Endothelial cell of umbilical vein (primary cell): ENCODE results near the gene MGAT4A. TPM values are rescaled to one million over a fixed set of nuclear protein-coding genes. Genes with fewer than 3 reads are reported as not detected.

Experiments used
- BruUV-seq: library from RNA; stranded (reverse); fragments of 400-500 nt; replicated peaks from 2 replicates; lab custom pipeline; 2021; lab: Mats Ljungman, UMichigan
- CTCF ChIA-PET: fragments of 300-600, 350-600 bp; sonication (Branson Sonifier 250); formaldehyde crosslinking; loops from one replicate; lab custom pipeline; 2021; ENCODE audit warnings: antibody characterized with exemption, inconsistent platforms; lab: Charles Lee
- POLR2A ChIA-PET: fragments of 300-600, 350-600 bp; sonication (Branson Sonifier 250); formaldehyde crosslinking; loops from one replicate; lab custom pipeline; 2021; ENCODE audit warnings: antibody characterized with exemption, inconsistent platforms; lab: Charles Lee
- DNase-seq: peaks from one replicate; pipeline ENCODE4 v3.0.0-alpha.2; 2011; ENCODE audit warnings: low read depth, low spot score
- FAIRE-seq: peaks from 2 replicates; lab custom pipeline; 2011; peaks lifted over from hg19 to GRCh38; lab: Jason Lieb, UNC
- H2AFZ ChIP-seq: 2 replicates; pipeline ENCODE4 v1.6.0; 2012; ENCODE audit warnings: low read depth, low read length, control low read depth, inconsistent platforms
- H3K27ac ChIP-seq: 2 replicates; pipeline ENCODE4 v1.5.1; 2011; ENCODE audit warnings: low read depth, mild to moderate bottlenecking, control low read depth, low read length, moderate library complexity; ENCODE audit not compliant: insufficient read depth
- H3K27me3 ChIP-seq, 2 experiments: 2 replicates each; pipeline versions ENCODE4 v1.6.0 to v1.6.1; 2011; ENCODE audit warnings: low read length in 2 of 2, mixed read lengths in 1 of 2; ENCODE audit not compliant: control insufficient read depth in 2 of 2, insufficient read depth in 2 of 2
- H3K36me3 ChIP-seq, 2 experiments: 2 replicates in 1 of 2; 3 replicates in 1 of 2; pipeline ENCODE4 v1.5.1; 2011; ENCODE audit warnings: low read length in 2 of 2, mild to moderate bottlenecking in 1 of 2, moderate library complexity in 1 of 2; ENCODE audit not compliant: control insufficient read depth in 2 of 2, insufficient read depth in 2 of 2; ENCODE audit errors: extremely low read depth in 1 of 2
- H3K4me1 ChIP-seq: 3 replicates; pipeline ENCODE4 v1.5.1; 2011; ENCODE audit warnings: mild to moderate bottlenecking, low read length; ENCODE audit not compliant: control insufficient read depth, insufficient read depth; ENCODE audit errors: extremely low read depth
- H3K4me2 ChIP-seq: 2 replicates; pipeline ENCODE4 v1.6.1; 2011; ENCODE audit warnings: low read length, control low read depth, mixed read lengths; ENCODE audit not compliant: insufficient read depth
- H3K4me3 ChIP-seq, 3 experiments: fragments of 200-600 bp in 1 of 3; sonication (generic), shearing (Covaris generic) in 1 of 3; replicated peaks in 1 of 3; 2 replicates each; pipeline ENCODE4 v1.5.1; 2011 to 2016; ENCODE audit warnings: control low read depth in 3 of 3, low read length in 3 of 3, mild to moderate bottlenecking in 2 of 3, inconsistent platforms in 1 of 3, low read depth in 1 of 3, moderate library complexity in 1 of 3; ENCODE audit not compliant: insufficient read depth in 1 of 3
- H3K79me2 ChIP-seq: 2 replicates; pipeline ENCODE4 v1.6.0; 2012; ENCODE audit warnings: low read length, inconsistent platforms; ENCODE audit not compliant: control insufficient read depth, insufficient read depth
- H3K9ac ChIP-seq: replicated peaks from 2 replicates; pipeline ENCODE3; 2011; ENCODE audit warnings: low read length, control low read depth; ENCODE audit not compliant: insufficient read depth; ENCODE audit errors: extremely low read depth
- H3K9me1 ChIP-seq: replicated peaks from 3 replicates; pipeline ENCODE4 v1.6.0; 2011; ENCODE audit warnings: mild to moderate bottlenecking, low read length; ENCODE audit not compliant: control insufficient read depth, insufficient read depth; ENCODE audit errors: extremely low read depth
- H3K9me3 ChIP-seq: replicated peaks from 2 replicates; pipeline ENCODE4 v1.5.1; 2012; ENCODE audit warnings: low read length, inconsistent platforms; ENCODE audit not compliant: control insufficient read depth, insufficient read depth
- H4K20me1 ChIP-seq: replicated peaks from 2 replicates; pipeline ENCODE3; 2011; ENCODE audit warnings: mild to moderate bottlenecking, low read length; ENCODE audit not compliant: control insufficient read depth, insufficient read depth; ENCODE audit errors: extremely low read depth
- CTCF ChIP-seq, 2 donors: IDR thresholded peaks; 1 replicate in 1 of 2; 2 replicates in 1 of 2; pipeline ENCODE4 v1.5.1; 2011; ENCODE audit warnings: low read length in 2 of 2, mild to moderate bottlenecking in 2 of 2, moderate library complexity in 2 of 2, control low read depth in 1 of 2, inconsistent platforms in 1 of 2, low read depth in 1 of 2; ENCODE audit not compliant: insufficient read depth in 1 of 2; ENCODE audit errors: extremely low read depth in 1 of 2
- EZH2 ChIP-seq: IDR thresholded peaks from 2 replicates; pipeline ENCODE4 v1.6.1; 2012; ENCODE audit warnings: borderline replicate concordance, low read depth, mild to moderate bottlenecking, moderate library complexity, low read length, inconsistent platforms; ENCODE audit not compliant: severe bottlenecking
- FOS ChIP-seq: IDR thresholded peaks from 2 replicates; pipeline ENCODE4 v1.6.1; 2011; ENCODE audit warnings: mild to moderate bottlenecking, low read length, moderate library complexity, borderline replicate concordance; ENCODE audit not compliant: insufficient read depth
- GATA2 ChIP-seq: IDR thresholded peaks from 2 replicates; pipeline ENCODE4 v1.7.0; 2011; ENCODE audit warnings: low read depth, mild to moderate bottlenecking, moderate library complexity, mixed read lengths, low read length; ENCODE audit not compliant: insufficient read length, insufficient read depth
- JUN ChIP-seq: IDR thresholded peaks from 2 replicates; pipeline ENCODE4 v1.6.1; 2011; ENCODE audit warnings: borderline replicate concordance, low read depth; ENCODE audit not compliant: insufficient read length, insufficient read depth
- MAX ChIP-seq: IDR thresholded peaks from 2 replicates; pipeline ENCODE4 v1.6.1; 2011; ENCODE audit not compliant: insufficient read depth, insufficient read length
- MYC ChIP-seq: IDR thresholded peaks from one replicate; pipeline ENCODE4 v1.6.1; 2011; ENCODE audit warnings: mild to moderate bottlenecking, low read depth, low read length
- POLR2A ChIP-seq: IDR thresholded peaks from 2 replicates; pipeline ENCODE4 v1.6.1; 2012; ENCODE audit warnings: low read depth, mild to moderate bottlenecking, control low read depth, low read length
- POLR2AphosphoS5 ChIP-seq: IDR thresholded peaks from 2 replicates; pipeline ENCODE4 v1.6.1; 2012; ENCODE audit warnings: low read depth, mild to moderate bottlenecking, control low read depth, low read length, moderate library complexity; ENCODE audit not compliant: insufficient read depth
- dilution Hi-C: fragments of 300-500 bp; cut with MboI; formaldehyde crosslinking; loops from one replicate; pipeline ENCODE4 v1.15.0; 2019; ENCODE audit warnings: low sequenced_read_pairs; ENCODE audit not compliant: extremely low pct_ligation_motif_present
- intact Hi-C: fragments of 100-400 bp; cut with micrococcal nuclease; formaldehyde crosslinking; loops from one replicate; pipeline ENCODE4 v1.10.0; 2022
- polyA plus RNA-seq, 4 experiments: library from polyadenylated mRNA; depleted of rRNA in 3 of 4; stranded (reverse) in 3 of 4; unstranded in 1 of 4; fragments of >200 nt; gene quantifications; 2 replicates each; pipeline versions ENCODE4 v1.2.1 to v1.2.3, GENCODE V29; 2011 to 2012; ENCODE audit warnings: missing spikeins in 1 of 4
- total RNA-seq: library from RNA; stranded (reverse); gene quantifications from 2 replicates; pipeline ENCODE4 v1.2.3, GENCODE V29; 2021

The MGAT4A gene
- total and polyA plus RNA-seq, 2 donors (not counting 3 experiments of a cell fraction or from before 2014, with no cell fraction given) = 9.2 to 42.2 TPM

- Histone ChIP-seq H3K27me3 (no peaks in the 10 kb centered on the region), H3K4me3 (no peak overlapping the region), H3K9ac (no peak overlapping the region), H3K9me1 (no peaks in the 10 kb centered on the region), H3K79me2 (peaks cover 9% of the 10 kb centered on the region), H3K36me3 (no peaks in the 10 kb centered on the region), H4K20me1 (no peaks in the 10 kb centered on the region), H2AFZ (no peak overlapping the region), H3K4me1 (peaks cover 22% of the 10 kb centered on the region), H3K4me2 (no peak overlapping the region), H3K27ac (no peak overlapping the region), H3K9me3 (no peaks in the 10 kb centered on the region)
- FAIRE-seq = no peak
- DNase-seq = no peak
- intact Hi-C loops = no loop called here
- no TSS peak for BruUV-seq
- ChIA-PET POLR2A (no interaction called here), CTCF (interaction anchor here (0.6 to 1.4 kb wide), 3 partner anchors 23 to 85 kb away, joined by 3 to 5 read pairs (median 4); no protein-coding TSS in a partner anchor)
- dilution Hi-C loops = no loop called here
- TF ChIP-seq CTCF (IDR thresholded peaks at IDR 0.05; ENCODE audit: extremely low read depth in 1 of 2, insufficient read depth in 1 of 2, low read depth in 1 of 2, low read length in 2 of 2) = no peak
- TF ChIP-seq FOS = no peak
- no peak for TF ChIP-seq EZH2
- no peak for TF ChIP-seq JUN
- TF ChIP-seq MYC = no peak
- TF ChIP-seq GATA2 = no peak
- no peak for TF ChIP-seq POLR2A
- TF ChIP-seq POLR2AphosphoS5 = no peak
- no peak for TF ChIP-seq MAX
These were observed 3.9 kb upstream of the MGAT4A start for GRCh38 chr2:98734823-98735260.
